Left forelimb (tissue), 1 donor: ENCODE results near the gene ANKRD11.
"Not testable (repeated sequence)": the region's sequence is repeated elsewhere in the genome, so short reads cannot be mapped to it uniquely, and the experiment has no call there.

Experiments
- DNase-seq: peaks from one replicate; pipeline ENCODE4 v3.0.0-alpha.2; 2018; ENCODE audit warnings: low spot score

Gene ANKRD11

GRCh38 chr16:89450537-89450936 is 39.8 kb downstream of the ANKRD11 start:
- DNase-seq, result no peak

GRCh38 chr16:89449726-89450335 is 40.5 kb downstream of the ANKRD11 start:
- DNase-seq, result no peak

GRCh38 chr16:89448656-89449055 is 41.7 kb downstream of the ANKRD11 start:
- no peak for DNase-seq

GRCh38 chr16:89446975-89447293 is 43.4 kb downstream of the ANKRD11 start:
- DNase-seq, result no peak

GRCh38 chr16:89446136-89446974 is 44.0 kb downstream of the ANKRD11 start:
- no peak for DNase-seq

GRCh38 chr16:89445166-89445565 is 45.2 kb downstream of the ANKRD11 start:
- no peak for DNase-seq

- no peak for DNase-seq
Observed at GRCh38 chr16:89444728-89445127, 45.6 kb downstream of the ANKRD11 start.

GRCh38 chr16:89444151-89444723 is 46.1 kb downstream of the ANKRD11 start:
- no peak for DNase-seq

GRCh38 chr16:89443727-89444084 is 46.7 kb downstream of the ANKRD11 start:
- DNase-seq, result no peak

GRCh38 chr16:89442990-89443726 is 47.2 kb downstream of the ANKRD11 start:
- DNase-seq, result no peak

- no peak for DNase-seq
Observed at GRCh38 chr16:89442588-89442987, 47.8 kb downstream of the ANKRD11 start.

- no peak for DNase-seq
Observed at GRCh38 chr16:89439659-89440058, 50.7 kb downstream of the ANKRD11 start.

GRCh38 chr16:89437991-89438390 is 52.4 kb downstream of the ANKRD11 start:
- no peak for DNase-seq

GRCh38 chr16:89437251-89437987 is 52.9 kb downstream of the ANKRD11 start:
- no peak for DNase-seq

- DNase-seq, result no peak
Observed at GRCh38 chr16:89436366-89436765, 54.0 kb downstream of the ANKRD11 start.

GRCh38 chr16:89435059-89435458 is 55.3 kb downstream of the ANKRD11 start:
- not testable (repeated sequence) for DNase-seq

GRCh38 chr16:89434490-89434889 is 55.9 kb downstream of the ANKRD11 start:
- DNase-seq, result no peak

GRCh38 chr16:89433363-89433984 is 56.9 kb downstream of the ANKRD11 start:
- DNase-seq, result not testable (repeated sequence)

GRCh38 chr16:89431630-89432029 is 58.7 kb downstream of the ANKRD11 start:
- no peak for DNase-seq

GRCh38 chr16:89431158-89431584 is 59.2 kb downstream of the ANKRD11 start:
- no peak for DNase-seq

- DNase-seq, result no peak
Observed at GRCh38 chr16:89430436-89431157, 59.8 kb downstream of the ANKRD11 start.
